Measurements from ENCODE around the gene RPA3.

RPA3 gene

GRCh38 chr7:7653593-7654187 is 64.7 kb downstream of the RPA3 start:
- no peaks in the 10 kb centered on the region for H4K20me1 ChIP-seq (ENCODE audit: insufficient read depth, low read length)
- no peak overlapping the region for H2AFZ ChIP-seq (ENCODE audit: low read depth, low read length)
- no peaks in the 10 kb centered on the region for H3K27me3 ChIP-seq (ENCODE audit: low read depth, low read length)
- no peaks in the 10 kb centered on the region for H3K9me3 ChIP-seq (ENCODE audit: insufficient read depth, low read length)
- no peaks in the 10 kb centered on the region for H3K79me2 ChIP-seq (ENCODE audit: low read length)
- H3K4me2 ChIP-seq (ENCODE audit: low read length) = no peak overlapping the region
- no peaks in the 10 kb centered on the region for H3K4me1 ChIP-seq (ENCODE audit: low read length)
- no peaks in the 10 kb centered on the region for H3K36me3 ChIP-seq (replicated peaks; ENCODE audit: low read depth, low read length)
- no peak overlapping the region for H3K9ac ChIP-seq (ENCODE audit: low read length)
- TF ChIP-seq EZH2phosphoT487 (IDR thresholded peaks at IDR 0.05; ENCODE audit: low read depth) (no peak), CTCF (IDR thresholded peaks at IDR 0.05; ENCODE audit: low read depth, low read length) (peak; percentile 52)
- no peak overlapping the region for H3K4me3 ChIP-seq (ENCODE audit: low read length)
- H3K27ac ChIP-seq (ENCODE audit: low read length) = no peak overlapping the region

- H3K79me2 ChIP-seq (ENCODE audit: low read length) = no peaks in the 10 kb centered on the region
- no peaks in the 10 kb centered on the region for H3K9me3 ChIP-seq (ENCODE audit: insufficient read depth, low read length)
- TF ChIP-seq CTCF (IDR thresholded peaks at IDR 0.05; ENCODE audit: low read depth, low read length) = no peak
- TF ChIP-seq EZH2phosphoT487 (IDR thresholded peaks at IDR 0.05; ENCODE audit: low read depth) = no peak
- H3K4me1 ChIP-seq (ENCODE audit: low read length) = no peaks in the 10 kb centered on the region
- H3K36me3 ChIP-seq (replicated peaks; ENCODE audit: low read depth, low read length) = no peaks in the 10 kb centered on the region
- H3K27me3 ChIP-seq (ENCODE audit: low read depth, low read length) = no peaks in the 10 kb centered on the region
- H2AFZ ChIP-seq (ENCODE audit: low read depth, low read length) = no peak overlapping the region
- H3K4me2 ChIP-seq (ENCODE audit: low read length) = no peak overlapping the region
- H4K20me1 ChIP-seq (ENCODE audit: insufficient read depth, low read length) = no peaks in the 10 kb centered on the region
- no peak overlapping the region for H3K4me3 ChIP-seq (ENCODE audit: low read length)
- no peak overlapping the region for H3K27ac ChIP-seq (ENCODE audit: low read length)
- H3K9ac ChIP-seq (ENCODE audit: low read length) = no peak overlapping the region
Measured at GRCh38 chr7:7652798-7653540, 65.4 kb downstream of the RPA3 start.

GRCh38 chr7:7651479-7651878 is 66.9 kb downstream of the RPA3 start:
- no peaks in the 10 kb centered on the region for H3K79me2 ChIP-seq (ENCODE audit: low read length)
- H3K27ac ChIP-seq (ENCODE audit: low read length) = no peak overlapping the region
- no peaks in the 10 kb centered on the region for H3K9me3 ChIP-seq (ENCODE audit: insufficient read depth, low read length)

More at GRCh38 chr7:7651479-7651878, 66.9 kb downstream of the RPA3 start:
- TF ChIP-seq EZH2phosphoT487 (IDR thresholded peaks at IDR 0.05; ENCODE audit: low read depth) (no peak), CTCF (IDR thresholded peaks at IDR 0.05; ENCODE audit: low read depth, low read length) (no peak)
- Histone ChIP-seq H3K4me2 (ENCODE audit: low read length) (no peak overlapping the region), H3K27me3 (ENCODE audit: low read depth, low read length) (no peaks in the 10 kb centered on the region), H4K20me1 (ENCODE audit: insufficient read depth, low read length) (no peaks in the 10 kb centered on the region), H3K36me3 (replicated peaks; ENCODE audit: low read depth, low read length) (no peaks in the 10 kb centered on the region), H3K4me3 (ENCODE audit: low read length) (no peak overlapping the region), H3K9ac (ENCODE audit: low read length) (no peak overlapping the region), H2AFZ (ENCODE audit: low read depth, low read length) (no peak overlapping the region), H3K4me1 (ENCODE audit: low read length) (no peaks in the 10 kb centered on the region)

All from OCI-LY3 (cell line).